SU-DHL-6 (cell line): ENCODE measurements around the gene SLC12A8.

ENCODE experiments used
- H2AFZ ChIP-seq: fragments of 200-600 bp; sonication (generic); 2 replicates; pipeline ENCODE4 v1.6.1; 2014; ENCODE audit warnings: low read depth, mild to moderate bottlenecking, moderate library complexity, mixed read lengths, antibody characterized with exemption, low read length; ENCODE audit not compliant: severe bottlenecking
- H3F3A ChIP-seq: fragments of 200-600 bp; shearing (Covaris generic); 2 replicates; pipeline ENCODE4 v1.6.0; 2016; ENCODE audit warnings: antibody characterized with exemption, mild to moderate bottlenecking; ENCODE audit not compliant: insufficient read depth
- H3K27ac ChIP-seq: fragments of 200-600 bp; sonication (generic); 2 replicates; pipeline ENCODE4 v1.5.1; 2016; ENCODE audit warnings: low read depth, mild to moderate bottlenecking, low read length, moderate library complexity, mixed read lengths
- H3K27me3 ChIP-seq: fragments of 200-600 bp; sonication (generic), shearing (Covaris generic); 2 replicates; pipeline ENCODE4 v1.6.0; 2014; ENCODE audit warnings: mild to moderate bottlenecking, low read length
- H3K36me3 ChIP-seq: fragments of 200-600 bp; sonication (generic); 2 replicates; pipeline ENCODE4 v1.6.1; 2014; ENCODE audit warnings: mild to moderate bottlenecking, low read length, mixed read lengths
- H3K4me2 ChIP-seq: fragments of 300-600, 200-600 bp; shearing (Covaris generic), sonication (generic); 2 replicates; pipeline ENCODE4 v1.6.0; 2014; ENCODE audit warnings: low read length, low read depth, mild to moderate bottlenecking; ENCODE audit not compliant: poor library complexity, severe bottlenecking
- H3K4me3 ChIP-seq: fragments of 200-600 bp; sonication (generic); 2 replicates; pipeline ENCODE4 v1.5.1; 2014; ENCODE audit warnings: antibody characterized with exemption, low read length, mild to moderate bottlenecking, mixed read lengths; ENCODE audit not compliant: insufficient read depth, poor library complexity, severe bottlenecking
- H3K79me2 ChIP-seq: fragments of 200-600 bp; sonication (generic); 2 replicates; pipeline ENCODE4 v1.6.1; 2014; ENCODE audit warnings: mild to moderate bottlenecking, low read length, moderate library complexity; ENCODE audit not compliant: insufficient read depth
- H3K9ac ChIP-seq: fragments of 200-600 bp; sonication (generic); 2 replicates; pipeline ENCODE4 v1.7.0; 2014; ENCODE audit warnings: mild to moderate bottlenecking, low read length
- H3K9me2 ChIP-seq: fragments of 200-600 bp; sonication (generic); replicated peaks from 2 replicates; pipeline ENCODE4 v1.6.1; 2014; ENCODE audit warnings: low read length; ENCODE audit not compliant: insufficient read depth
- H3K9me3 ChIP-seq: fragments of 200-600 bp; sonication (generic); 2 replicates; pipeline ENCODE4 v1.6.1; 2014; ENCODE audit warnings: low read length, mixed read lengths; ENCODE audit not compliant: insufficient read depth
- H4K20me1 ChIP-seq: fragments of 200-600 bp; sonication (generic); 2 replicates; pipeline ENCODE4 v1.6.1; 2014; ENCODE audit warnings: low read depth, mild to moderate bottlenecking, antibody characterized with exemption, low read length, moderate library complexity, mixed read lengths
- CTCF ChIP-seq: fragments of 200-600 bp; sonication (generic); IDR thresholded peaks from one replicate; pipeline ENCODE4 v1.5.1; 2017; ENCODE audit warnings: antibody characterized with exemption, mild to moderate bottlenecking, low read length, moderate library complexity; ENCODE audit not compliant: insufficient read depth, poor library complexity, severe bottlenecking
- EZH2phosphoT487 ChIP-seq: fragments of 200-600 bp; sonication (generic), shearing (Covaris generic); conservative IDR thresholded peaks from 2 replicates; pipeline ENCODE4 v1.6.1; 2018; ENCODE audit warnings: mild to moderate bottlenecking, antibody characterized with exemption, low read length, moderate library complexity, mixed read lengths

The SLC12A8 gene

DNA sequence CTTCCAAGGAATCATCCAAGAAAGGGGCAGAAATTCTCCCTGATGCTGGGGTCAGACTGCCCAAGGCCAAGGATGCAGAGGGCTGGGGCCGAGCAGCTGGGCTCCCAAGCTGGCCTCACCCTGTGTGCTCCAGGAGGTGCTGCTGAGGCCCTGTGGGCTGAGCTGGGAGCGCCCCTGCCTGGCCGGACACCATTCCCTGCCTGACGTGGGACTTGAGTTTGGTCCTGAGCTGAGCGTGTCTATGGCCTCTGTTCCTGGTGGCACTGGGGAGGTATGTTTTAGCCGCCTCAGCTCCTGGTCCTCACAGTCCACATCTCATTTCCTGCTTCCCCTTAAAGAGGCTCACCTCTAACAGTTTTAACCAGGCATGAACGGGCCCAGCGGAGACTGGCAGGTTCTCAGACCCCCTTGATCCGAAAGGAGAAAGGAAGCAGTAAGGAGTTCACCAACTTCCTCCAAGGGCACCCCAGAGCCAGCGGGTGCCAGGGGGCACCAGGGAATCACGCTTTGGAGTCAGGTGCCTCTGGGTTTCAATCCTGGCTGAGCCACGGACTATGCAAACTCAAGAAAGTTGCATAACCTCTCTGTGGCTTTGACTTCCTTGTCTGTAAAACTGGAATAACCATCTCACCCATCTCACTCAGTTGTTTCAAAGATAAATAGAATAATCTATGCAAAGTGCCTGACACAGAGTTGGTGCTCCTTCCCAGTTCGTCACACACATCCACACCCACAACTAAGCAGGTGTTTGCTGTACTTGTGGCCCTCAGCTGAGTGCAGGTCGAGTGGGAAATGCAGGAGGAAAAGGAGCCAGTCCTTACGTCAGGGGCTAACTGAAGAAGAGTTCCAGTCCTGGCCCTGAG lies 48.6 kb downstream of the SLC12A8 start:
- Histone ChIP-seq H3K36me3 (no peaks in the 10 kb centered on the region), H3K9me2 (no peaks in the 10 kb centered on the region), H3K4me2 (no peak overlapping the region), H3F3A (no peaks in the 10 kb centered on the region), H3K79me2 (no peaks in the 10 kb centered on the region), H3K9me3 (no peaks in the 10 kb centered on the region), H4K20me1 (no peaks in the 10 kb centered on the region), H2AFZ (no peak overlapping the region), H3K4me3 (no peak overlapping the region), H3K9ac (no peak overlapping the region), H3K27ac (no peak overlapping the region), H3K27me3 (no peaks in the 10 kb centered on the region)
- TF ChIP-seq CTCF (no peak), EZH2phosphoT487 (no peak)

GRCh38 chr3:125161607-125162219 lies 50.8 kb downstream of the SLC12A8 start:
- H3K4me2 ChIP-seq = no peak overlapping the region
- no peaks in the 10 kb centered on the region for H3K27me3 ChIP-seq
- no peak for TF ChIP-seq CTCF
- no peak for TF ChIP-seq EZH2phosphoT487
- H3K79me2 ChIP-seq = no peaks in the 10 kb centered on the region
- H3K27ac ChIP-seq = no peak overlapping the region
- H4K20me1 ChIP-seq = no peaks in the 10 kb centered on the region
- H2AFZ ChIP-seq = no peak overlapping the region
- no peaks in the 10 kb centered on the region for H3K36me3 ChIP-seq
- no peaks in the 10 kb centered on the region for H3K9me2 ChIP-seq
- no peaks in the 10 kb centered on the region for H3F3A ChIP-seq
- no peaks in the 10 kb centered on the region for H3K9me3 ChIP-seq
- H3K4me3 ChIP-seq = no peak overlapping the region
- no peak overlapping the region for H3K9ac ChIP-seq

- no peaks in the 10 kb centered on the region for H3K9me3 ChIP-seq
- H4K20me1 ChIP-seq = no peaks in the 10 kb centered on the region
- no peaks in the 10 kb centered on the region for H3F3A ChIP-seq
- no peak overlapping the region for H3K4me3 ChIP-seq
- H3K9ac ChIP-seq = no peak overlapping the region
- H3K36me3 ChIP-seq = no peaks in the 10 kb centered on the region
- H2AFZ ChIP-seq = no peak overlapping the region
- H3K79me2 ChIP-seq = no peaks in the 10 kb centered on the region
- H3K27ac ChIP-seq = no peak overlapping the region
- TF ChIP-seq CTCF (no peak), EZH2phosphoT487 (no peak)
- no peak overlapping the region for H3K4me2 ChIP-seq
- H3K27me3 ChIP-seq = no peaks in the 10 kb centered on the region
- H3K9me2 ChIP-seq = no peaks in the 10 kb centered on the region
Observed at GRCh38 chr3:125160606-125161371, 51.8 kb downstream of the SLC12A8 start.
